Fibroblast of peridontal ligament (primary cell): ENCODE results near the gene YPEL5.
A peak's percentile ranks its signal among the peaks of the same experiment; 100 is the strongest.

Experiments used
- DNase-seq: peaks from one replicate; pipeline ENCODE4 v3.0.0-alpha.2; 2010; ENCODE audit errors: extremely low read depth

The YPEL5 gene

DNA sequence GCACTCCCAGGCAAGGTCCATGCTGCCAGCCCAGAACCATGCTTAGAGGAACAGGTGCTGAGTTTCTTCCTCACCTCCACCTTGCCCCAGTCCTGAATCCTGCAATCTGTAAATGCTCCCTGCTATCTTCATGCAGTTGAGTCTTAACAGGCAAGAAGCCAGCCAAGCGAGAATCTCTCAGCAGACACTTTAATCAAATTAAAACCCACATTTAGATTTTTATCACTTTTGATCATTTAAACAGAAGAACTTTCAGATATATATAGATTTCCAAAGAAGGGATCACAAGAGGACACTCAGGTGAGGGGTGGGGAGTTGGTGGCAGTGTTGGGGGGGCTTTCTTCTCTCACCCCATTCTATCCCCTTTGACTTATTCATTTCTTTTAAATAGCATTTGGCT lies 58.6 kb downstream of the YPEL5 start:
- no peak for DNase-seq

DNA sequence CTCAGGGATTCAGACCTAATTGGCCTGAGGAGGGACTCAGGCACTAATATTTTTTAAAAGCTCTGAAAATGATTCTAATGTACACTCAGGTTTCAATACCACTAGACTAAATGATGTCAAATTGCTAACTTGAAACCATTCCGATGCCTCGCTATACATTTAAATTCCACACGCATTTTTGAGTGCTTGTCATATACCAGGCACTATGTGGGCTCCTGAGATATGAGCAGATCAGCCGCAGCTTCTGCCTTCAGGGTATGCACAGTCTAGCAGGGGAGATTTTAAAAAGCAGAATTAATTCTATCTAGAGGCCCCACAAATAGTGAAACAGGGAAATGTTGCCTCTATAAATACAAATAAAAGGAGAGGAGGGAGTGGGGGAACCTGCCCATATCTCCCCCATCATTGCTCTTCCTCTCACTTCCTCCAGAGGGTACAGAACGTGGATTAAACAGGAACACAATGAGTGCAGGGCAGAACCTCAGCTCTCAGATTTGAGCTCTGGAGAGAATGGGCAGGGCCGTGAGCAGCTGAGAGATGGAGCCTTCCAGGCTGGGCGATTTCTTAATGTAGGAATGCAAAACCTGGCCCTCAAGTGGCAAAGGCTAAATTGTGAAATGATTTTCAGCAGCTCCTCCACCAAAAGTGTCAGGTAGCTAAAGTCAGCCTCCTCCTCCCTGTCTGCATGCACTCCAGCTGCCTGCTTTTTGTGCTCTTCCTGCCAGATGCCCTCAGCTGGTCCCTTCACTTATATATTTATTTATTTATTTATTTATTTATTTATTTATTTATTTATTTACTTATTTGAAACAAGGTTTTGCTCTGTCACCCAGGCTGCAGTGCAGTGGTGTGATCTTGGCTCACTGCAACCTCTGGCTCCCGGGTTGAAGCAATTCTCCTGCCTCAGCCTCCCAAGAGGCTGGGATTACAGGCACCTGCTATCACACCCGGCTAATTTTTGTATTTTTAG lies 59.9 kb downstream of the YPEL5 start:
- no peak for DNase-seq

DNA sequence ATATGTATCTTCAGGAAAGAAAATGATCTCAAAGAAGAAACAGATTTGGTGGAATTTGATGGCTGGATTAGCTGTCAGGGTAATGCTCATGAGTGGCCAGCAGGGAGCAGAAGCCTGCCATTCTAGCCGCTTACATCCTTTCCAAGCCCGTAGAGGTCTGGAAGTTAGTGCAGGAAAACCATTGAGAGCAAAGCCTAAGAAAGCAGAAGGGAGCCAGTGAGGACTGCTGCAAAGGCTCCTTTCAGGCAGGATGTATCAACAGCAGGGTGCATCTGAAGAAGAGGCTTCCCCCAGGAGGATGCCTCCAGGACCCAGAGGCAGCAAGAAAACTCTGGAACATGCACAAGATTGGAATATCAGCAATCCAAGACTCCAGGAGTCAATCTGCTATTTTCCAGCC lies 61.6 kb downstream of the YPEL5 start:
- peak; percentile 85 for DNase-seq

DNA sequence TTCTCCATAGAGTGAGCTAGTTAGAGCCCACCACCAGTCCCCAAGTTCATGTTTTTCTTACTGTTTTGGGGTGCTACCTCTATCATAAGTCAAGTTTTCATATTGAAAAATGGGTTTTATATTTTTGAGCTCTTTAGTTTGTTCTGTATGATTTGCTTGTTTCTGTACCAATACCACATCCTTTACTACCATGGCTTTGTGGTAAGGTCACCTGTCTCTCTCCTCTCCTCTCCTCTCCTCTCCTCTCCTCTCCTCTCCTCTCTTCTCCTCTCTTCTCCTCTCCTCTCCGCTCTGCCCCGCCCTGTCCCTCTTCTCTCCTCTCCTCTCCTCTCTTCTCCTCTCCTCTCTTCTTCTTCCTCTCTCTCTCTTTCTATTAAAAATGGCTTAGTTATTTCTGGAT lies 62.4 kb downstream of the YPEL5 start:
- no peak for DNase-seq
